GM18505 (cell line): ENCODE results near the gene SNCB.

Experiments
- ATAC-seq: cut with Tn5 transposase; IDR thresholded peaks from one replicate; pipeline ENCODE4 v1.9.1; 2021; ENCODE audit not compliant: unreplicated experiment
- POLR2A ChIP-seq: IDR thresholded peaks from 4 replicates; pipeline ENCODE4 v1.6.1; 2011; ENCODE audit warnings: borderline replicate concordance; ENCODE audit not compliant: insufficient read depth, insufficient read length; ENCODE audit errors: extremely low read depth

The SNCB gene

GRCh38 chr5:176589039-176589769 is 41.1 kb downstream of the SNCB start:
- ATAC-seq: no peak

GRCh38 chr5:176588297-176588696 is 42.0 kb downstream of the SNCB start:
- ATAC-seq: no peak
- TF ChIP-seq POLR2A: no peak

More at GRCh38 chr5:176589039-176589769, 41.1 kb downstream of the SNCB start:
- no peak for TF ChIP-seq POLR2A

GRCh38 chr5:176587398-176587797 is 42.9 kb downstream of the SNCB start:
- TF ChIP-seq POLR2A: no peak
- ATAC-seq: no peak

GRCh38 chr5:176583076-176583475 is 47.3 kb downstream of the SNCB start:
- no peak for ATAC-seq
- TF ChIP-seq POLR2A: no peak

- TF ChIP-seq POLR2A: no peak
- ATAC-seq: no peak
These were observed 49.0 kb downstream of the SNCB start for GRCh38 chr5:176581361-176581760.

- no peak for ATAC-seq
- TF ChIP-seq POLR2A: no peak
These were observed 51.0 kb downstream of the SNCB start for GRCh38 chr5:176579323-176579722.

GRCh38 chr5:176578391-176578808 is 51.9 kb downstream of the SNCB start:
- no peak for ATAC-seq
- no peak for TF ChIP-seq POLR2A

GRCh38 chr5:176577312-176578176 is 52.8 kb downstream of the SNCB start:
- TF ChIP-seq POLR2A: no peak
- no peak for ATAC-seq

- TF ChIP-seq POLR2A: no peak
- ATAC-seq: no peak
These were observed 54.6 kb downstream of the SNCB start for GRCh38 chr5:176575488-176576422.

- no peak for TF ChIP-seq POLR2A
- ATAC-seq: no peak
These were observed 55.3 kb downstream of the SNCB start for GRCh38 chr5:176575066-176575465.

- no peak for TF ChIP-seq POLR2A
These were observed 56.1 kb downstream of the SNCB start for GRCh38 chr5:176574297-176574591.

GRCh38 chr5:176573564-176574296 is 56.6 kb downstream of the SNCB start:
- ATAC-seq: no peak
- TF ChIP-seq POLR2A: no peak

More at GRCh38 chr5:176574297-176574591, 56.1 kb downstream of the SNCB start:
- ATAC-seq: no peak
